K562 (cell line): ENCODE data around the gene GALNS. TPM values are rescaled to one million over a fixed set of nuclear protein-coding genes. Genes with fewer than 3 reads are reported as not detected.

Experiments used
- ATAC-seq: fragments of 200-7000 bp; cut with Tn5 transposase; 3 replicates; pipeline ENCODE4 v1.9.1; 2020; ENCODE audit warnings: moderate library complexity
- BruUV-seq: library from RNA; stranded (reverse); fragments of 400-500 nt; replicated peaks from 2 replicates; lab custom pipeline; 2021; lab: Mats Ljungman, UMichigan
- CTCF ChIA-PET: fragments of 300-600 bp; formaldehyde crosslinking; extraction: SDS; loops from one replicate; lab custom pipeline; 2021; ENCODE audit warnings: low intra/inter-chr PET ratio; lab: Yijun Ruan, JAX
- POLR2A ChIA-PET: fragments of 300-600, 350-650 bp; sonication (Branson Sonifier 250); formaldehyde crosslinking; extraction: SDS; loops from one replicate; lab custom pipeline; 2021; ENCODE audit warnings: antibody characterized with exemption, inconsistent platforms; lab: Yijun Ruan, JAX
- DNase-seq, 4 experiments: peaks; one replicate each; pipeline versions ENCODE4 v3.0.0 to v3.0.0-alpha.2; 2011 to 2018; ENCODE audit warnings: low spot score in 3 of 4, mixed read lengths in 3 of 4; ENCODE audit errors: extremely low read depth in 1 of 4
- FAIRE-seq: peaks from 2 replicates; lab custom pipeline; 2011; peaks lifted over from hg19 to GRCh38; lab: Jason Lieb, UNC
- H2AFZ ChIP-seq: 2 replicates; pipeline ENCODE4 v1.6.0; 2011; ENCODE audit warnings: low read depth, low read length, control low read depth, inconsistent platforms
- H3K27ac ChIP-seq: fragments of 200-600 bp; 3 replicates; pipeline ENCODE4 v1.8.0; 2011; ENCODE audit warnings: low read depth, mild to moderate bottlenecking, control low read depth, inconsistent platforms, low read length, moderate library complexity, mixed read lengths; ENCODE audit errors: extremely low read depth
- H3K27me3 ChIP-seq, 2 experiments: fragments of 300-600 bp in 1 of 2; 2 replicates in 1 of 2; 3 replicates in 1 of 2; pipeline versions ENCODE4 v1.6.0 to v1.8.0; 2011; ENCODE audit warnings: inconsistent platforms in 2 of 2, low read length in 2 of 2, mild to moderate bottlenecking in 1 of 2, mixed read lengths in 1 of 2, moderate library complexity in 1 of 2; ENCODE audit not compliant: control insufficient read depth in 2 of 2, insufficient read depth in 2 of 2
- H3K36me3 ChIP-seq: fragments of 300-600 bp; 3 replicates; pipeline ENCODE4 v1.8.0; 2011; ENCODE audit warnings: mild to moderate bottlenecking, low read length, inconsistent platforms; ENCODE audit not compliant: control insufficient read depth, insufficient read depth
- H3K4me1 ChIP-seq, 2 experiments: fragments of 200-600 bp in 1 of 2; replicated peaks in 1 of 2; 2 replicates in 1 of 2; 3 replicates in 1 of 2; pipeline versions ENCODE4 v1.5.1 to v1.8.0; 2011; ENCODE audit warnings: inconsistent platforms in 2 of 2, low read length in 2 of 2, mild to moderate bottlenecking in 1 of 2, mixed read lengths in 1 of 2, moderate library complexity in 1 of 2; ENCODE audit not compliant: control insufficient read depth in 2 of 2, insufficient read depth in 2 of 2
- H3K4me2 ChIP-seq: 2 replicates; pipeline ENCODE4 v1.6.1; 2011; ENCODE audit warnings: low read length, control low read depth, inconsistent platforms, mixed read lengths; ENCODE audit not compliant: insufficient read depth
- H3K4me3 ChIP-seq: fragments of 200-600 bp; sonication (generic), shearing (Covaris generic); 2 replicates; pipeline ENCODE4 v1.5.1; 2016; ENCODE audit warnings: control low read depth, inconsistent platforms
- H3K79me2 ChIP-seq: fragments of 200-600 bp; 3 replicates; pipeline ENCODE4 v1.8.0; 2011; ENCODE audit warnings: low read length, inconsistent platforms; ENCODE audit not compliant: control insufficient read depth, insufficient read depth
- H3K9ac ChIP-seq, 2 experiments: 2 replicates each; pipeline versions ENCODE4 v1.6.0 to v1.6.1; 2011; ENCODE audit warnings: low read depth in 2 of 2, low read length in 2 of 2, control low read depth in 1 of 2, inconsistent platforms in 1 of 2, mild to moderate bottlenecking in 1 of 2, mixed read lengths in 1 of 2; ENCODE audit not compliant: insufficient read depth in 1 of 2
- H3K9me1 ChIP-seq: one replicate; pipeline ENCODE4 v1.6.0; 2011; ENCODE audit warnings: inconsistent platforms, mild to moderate bottlenecking, low read length, moderate library complexity; ENCODE audit not compliant: control insufficient read depth, insufficient read depth
- H3K9me3 ChIP-seq: replicated peaks from 2 replicates; pipeline ENCODE4 v1.5.1; 2011; ENCODE audit warnings: low read depth, low read length, inconsistent platforms; ENCODE audit not compliant: control insufficient read depth, insufficient read depth
- H4K20me1 ChIP-seq: replicated peaks from 2 replicates; pipeline ENCODE4 v1.6.1; 2011; ENCODE audit warnings: low read length, inconsistent platforms, mixed read lengths; ENCODE audit not compliant: control insufficient read depth, insufficient read depth
- FOSL1 ChIP-seq: fragments of 200-800 bp; sonication (Bioruptor generic); conservative IDR thresholded peaks from 2 replicates; pipeline ENCODE4 v1.6.1; 2016; ENCODE audit warnings: missing genetic modification characterization, missing compliant biosample characterization
- KAT7 ChIP-seq: sonication (generic); formaldehyde crosslinking; IDR thresholded peaks from 2 replicates; pipeline ENCODE4 v1.8.0; 2022; ENCODE audit warnings: missing genetic modification reagents, mild to moderate bottlenecking, borderline replicate concordance
- LARP7 ChIP-seq: fragments of 450-650 bp; IDR thresholded peaks from 2 replicates; pipeline ENCODE4 v1.6.1; 2016
- SMARCC2 ChIP-seq: fragments of 450-650 bp; IDR thresholded peaks from 2 replicates; pipeline ENCODE4 v1.6.1; 2017; ENCODE audit warnings: antibody characterized with exemption, moderate library complexity, mild to moderate bottlenecking, low read depth
- ZNF79 ChIP-seq: fragments of 250-450 bp; sonication (Bioruptor Pico); IDR thresholded peaks from 2 replicates; pipeline ENCODE4 v1.4.0; 2020; ENCODE audit warnings: low read depth, mild to moderate bottlenecking, moderate library complexity
- WGBS: fragments of 100-300 bp; shearing (Covaris generic); methylation state at CpG from one replicate; pipeline ENCODE4 v1.1.6; 2016; ENCODE audit warnings: low coverage, mixed read lengths; ENCODE audit not compliant: insufficient coverage; ENCODE audit errors: missing lambda C conversion rate; 5-methylcytosine and 5-hydroxymethylcytosine counted together
- in situ Hi-C: fragments of 300-500 bp; cut with MboI; formaldehyde crosslinking; loops from 4 replicates; pipeline ENCODE4 v1.15.0; 2018; ENCODE audit warnings: inconsistent platforms, mixed read lengths
- intact Hi-C: fragments of 100-400 bp; cut with micrococcal nuclease; formaldehyde crosslinking; loops from 2 replicates; pipeline ENCODE4 v1.14.2; 2022
- polyA plus RNA-seq, 8 experiments: library from polyadenylated mRNA; depleted of rRNA in 4 of 8; stranded (reverse) in 5 of 8; unstranded in 3 of 8; fragments of >200 nt; fragmentation: Nextera tagmentation in 2 of 8; fragmentation: Illumina TruSeq in 1 of 8; extraction: Ambion mirVana in 2 of 8; extraction: Trizol in 1 of 8; gene quantifications; 2 replicates each; pipeline versions ENCODE4 v1.2.1 to v1.2.3, GENCODE V29; 2011 to 2014; ENCODE audit warnings: inconsistent platforms in 1 of 8, missing spikeins in 1 of 8
- total RNA-seq, 7 experiments: library from RNA; depleted of rRNA in 6 of 7; stranded (reverse); fragments of >200 nt in 6 of 7; fragmentation: Illumina TruSeq in 2 of 7; extraction: Trizol in 2 of 7; gene quantifications; 2 replicates each; pipeline versions ENCODE4 v1.2.1 to v1.2.3, GENCODE V29; 2011 to 2021; ENCODE audit warnings: low replicate concordance in 1 of 7
- TF ChIP-seq, protein P1 (sequence below): fragments of 450-650 bp; formaldehyde crosslinking; IDR thresholded peaks from 2 replicates; pipeline ENCODE4 v1.4.0; 2022; ENCODE audit warnings: missing genetic modification characterization
- TF ChIP-seq, protein P2 (sequence below), 2 experiments: fragments of 450-650 bp in 1 of 2; sonication (generic) in 1 of 2; formaldehyde crosslinking in 1 of 2; IDR thresholded peaks; 2 replicates each; pipeline versions ENCODE4 v1.7.1 to v1.9.0; 2016 to 2022; ENCODE audit warnings: inconsistent platforms in 1 of 2, mild to moderate bottlenecking in 1 of 2, missing genetic modification reagents in 1 of 2
- TF ChIP-seq, protein P3 (sequence below): sonication (generic); formaldehyde crosslinking; IDR thresholded peaks from 2 replicates; pipeline ENCODE4 v1.8.1; 2023; ENCODE audit warnings: mild to moderate bottlenecking, missing genetic modification reagents

GALNS gene
- total and polyA plus RNA-seq, 9 of the 15 experiments (the other 6 are each of a cell fraction or from before 2014, with no cell fraction given): 0.38 to 13.2 (median 4.3) TPM

DNA sequence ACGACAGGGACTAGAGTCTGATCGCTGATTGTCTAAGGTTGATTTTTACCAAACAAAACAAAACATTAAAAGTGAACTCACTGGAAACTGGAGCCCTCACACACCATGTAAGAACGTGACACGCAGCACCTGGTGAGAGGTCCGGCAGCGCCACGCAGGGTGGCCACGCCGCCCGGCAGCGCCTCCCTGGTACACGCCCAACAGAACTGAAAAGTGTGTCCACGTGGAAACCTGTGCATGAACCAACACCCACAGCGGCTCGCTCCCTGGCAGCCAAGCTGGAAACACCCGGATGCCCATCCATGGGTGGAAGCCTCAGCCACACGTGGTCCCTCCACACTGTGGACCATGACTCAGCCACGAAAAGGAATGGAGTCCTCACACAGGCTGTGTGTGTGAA, 9.1 kb downstream of the GALNS start (continued):
- TF ChIP-seq, protein P1, sequence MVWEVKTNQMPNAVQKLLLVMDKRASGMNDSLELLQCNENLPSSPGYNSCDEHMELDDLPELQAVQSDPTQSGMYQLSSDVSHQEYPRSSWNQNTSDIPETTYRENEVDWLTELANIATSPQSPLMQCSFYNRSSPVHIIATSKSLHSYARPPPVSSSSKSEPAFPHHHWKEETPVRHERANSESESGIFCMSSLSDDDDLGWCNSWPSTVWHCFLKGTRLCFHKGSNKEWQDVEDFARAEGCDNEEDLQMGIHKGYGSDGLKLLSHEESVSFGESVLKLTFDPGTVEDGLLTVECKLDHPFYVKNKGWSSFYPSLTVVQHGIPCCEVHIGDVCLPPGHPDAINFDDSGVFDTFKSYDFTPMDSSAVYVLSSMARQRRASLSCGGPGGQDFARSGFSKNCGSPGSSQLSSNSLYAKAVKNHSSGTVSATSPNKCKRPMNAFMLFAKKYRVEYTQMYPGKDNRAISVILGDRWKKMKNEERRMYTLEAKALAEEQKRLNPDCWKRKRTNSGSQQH (CRISPR knock-in tag): no peak

DNA sequence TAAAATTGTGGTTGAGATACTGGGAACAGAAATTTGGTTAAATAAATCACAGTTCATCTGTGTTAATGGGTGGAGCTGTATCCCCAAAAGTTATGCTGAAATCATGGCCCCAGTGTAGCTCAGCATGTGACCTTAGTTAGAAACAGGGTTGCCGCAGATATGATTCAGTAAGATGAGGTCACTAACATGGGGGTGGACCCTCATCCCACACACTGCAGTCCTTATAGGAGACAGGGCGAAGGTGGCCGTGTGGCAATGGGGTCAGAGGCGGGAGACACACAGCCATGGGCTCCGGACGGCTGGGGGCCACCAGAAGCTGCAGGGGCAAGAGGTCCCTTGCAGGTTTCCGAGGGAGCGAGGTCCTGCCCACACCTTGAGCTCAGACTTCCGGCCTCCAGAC, 10.7 kb downstream of the GALNS start:
- Histone ChIP-seq H3K4me1 (peaks cover 0 to 43% of the 10 kb centered on the region in 2 experiments; a peak in 2 of 5 replicates), H3K4me2 (no peak overlapping the region), H2AFZ (no peak overlapping the region), H4K20me1 (no peaks in the 10 kb centered on the region), H3K4me3 (no peak overlapping the region), H3K27me3 (no peaks in the 10 kb centered on the region), H3K9me3 (no peaks in the 10 kb centered on the region), H3K27ac (no peak overlapping the region), H3K9me1 (no peaks in the 10 kb centered on the region), H3K36me3 (no peaks in the 10 kb centered on the region), H3K79me2 (no peaks in the 10 kb centered on the region), H3K9ac (no peak overlapping the region)
- whole genome bisulfite sequencing: 57% methylated on average over 8 of the region's 9 CpGs
- ATAC-seq: peak; percentile 45
- CTCF ChIA-PET: no interaction called here
- in situ Hi-C loops: no loop called here
- POLR2A ChIA-PET: interaction anchor here (0.5 kb wide), 1 partner anchor 20 kb away, joined by 3 read pairs; the partner anchor contains the start of gene PABPN1L
- peak; percentile 30 to 55 (median 41) for DNase-seq
- intact Hi-C loops: no loop called here
- no TSS peak for BruUV-seq
- FAIRE-seq: no peak
- no peak for TF ChIP-seq LARP7
- TF ChIP-seq, protein P2, sequence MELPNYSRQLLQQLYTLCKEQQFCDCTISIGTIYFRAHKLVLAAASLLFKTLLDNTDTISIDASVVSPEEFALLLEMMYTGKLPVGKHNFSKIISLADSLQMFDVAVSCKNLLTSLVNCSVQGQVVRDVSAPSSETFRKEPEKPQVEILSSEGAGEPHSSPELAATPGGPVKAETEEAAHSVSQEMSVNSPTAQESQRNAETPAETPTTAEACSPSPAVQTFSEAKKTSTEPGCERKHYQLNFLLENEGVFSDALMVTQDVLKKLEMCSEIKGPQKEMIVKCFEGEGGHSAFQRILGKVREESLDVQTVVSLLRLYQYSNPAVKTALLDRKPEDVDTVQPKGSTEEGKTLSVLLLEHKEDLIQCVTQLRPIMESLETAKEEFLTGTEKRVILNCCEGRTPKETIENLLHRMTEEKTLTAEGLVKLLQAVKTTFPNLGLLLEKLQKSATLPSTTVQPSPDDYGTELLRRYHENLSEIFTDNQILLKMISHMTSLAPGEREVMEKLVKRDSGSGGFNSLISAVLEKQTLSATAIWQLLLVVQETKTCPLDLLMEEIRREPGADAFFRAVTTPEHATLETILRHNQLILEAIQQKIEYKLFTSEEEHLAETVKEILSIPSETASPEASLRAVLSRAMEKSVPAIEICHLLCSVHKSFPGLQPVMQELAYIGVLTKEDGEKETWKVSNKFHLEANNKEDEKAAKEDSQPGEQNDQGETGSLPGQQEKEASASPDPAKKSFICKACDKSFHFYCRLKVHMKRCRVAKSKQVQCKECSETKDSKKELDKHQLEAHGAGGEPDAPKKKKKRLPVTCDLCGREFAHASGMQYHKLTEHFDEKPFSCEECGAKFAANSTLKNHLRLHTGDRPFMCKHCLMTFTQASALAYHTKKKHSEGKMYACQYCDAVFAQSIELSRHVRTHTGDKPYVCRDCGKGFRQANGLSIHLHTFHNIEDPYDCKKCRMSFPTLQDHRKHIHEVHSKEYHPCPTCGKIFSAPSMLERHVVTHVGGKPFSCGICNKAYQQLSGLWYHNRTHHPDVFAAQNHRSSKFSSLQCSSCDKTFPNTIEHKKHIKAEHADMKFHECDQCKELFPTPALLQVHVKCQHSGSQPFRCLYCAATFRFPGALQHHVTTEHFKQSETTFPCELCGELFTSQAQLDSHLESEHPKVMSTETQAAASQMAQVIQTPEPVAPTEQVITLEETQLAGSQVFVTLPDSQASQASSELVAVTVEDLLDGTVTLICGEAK (IDR thresholded peaks at IDR 0.05): no peak
- TF ChIP-seq, protein P2 (CRISPR knock-in tag; IDR thresholded peaks at IDR 0.05): no peak
- TF ChIP-seq, protein P3, sequence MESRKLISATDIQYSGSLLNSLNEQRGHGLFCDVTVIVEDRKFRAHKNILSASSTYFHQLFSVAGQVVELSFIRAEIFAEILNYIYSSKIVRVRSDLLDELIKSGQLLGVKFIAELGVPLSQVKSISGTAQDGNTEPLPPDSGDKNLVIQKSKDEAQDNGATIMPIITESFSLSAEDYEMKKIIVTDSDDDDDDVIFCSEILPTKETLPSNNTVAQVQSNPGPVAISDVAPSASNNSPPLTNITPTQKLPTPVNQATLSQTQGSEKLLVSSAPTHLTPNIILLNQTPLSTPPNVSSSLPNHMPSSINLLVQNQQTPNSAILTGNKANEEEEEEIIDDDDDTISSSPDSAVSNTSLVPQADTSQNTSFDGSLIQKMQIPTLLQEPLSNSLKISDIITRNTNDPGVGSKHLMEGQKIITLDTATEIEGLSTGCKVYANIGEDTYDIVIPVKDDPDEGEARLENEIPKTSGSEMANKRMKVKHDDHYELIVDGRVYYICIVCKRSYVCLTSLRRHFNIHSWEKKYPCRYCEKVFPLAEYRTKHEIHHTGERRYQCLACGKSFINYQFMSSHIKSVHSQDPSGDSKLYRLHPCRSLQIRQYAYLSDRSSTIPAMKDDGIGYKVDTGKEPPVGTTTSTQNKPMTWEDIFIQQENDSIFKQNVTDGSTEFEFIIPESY: no peak
- TF ChIP-seq SMARCC2: no peak
- no peak for TF ChIP-seq KAT7 (CRISPR knock-in tag)
- peak; percentile 23; the same call in 1 of the 2 replicates for TF ChIP-seq FOSL1 (tag)
- TF ChIP-seq ZNF79 (CRISPR knock-in tag): no peak
